Measurements from ENCODE around the gene DCDC2.

DNA sequence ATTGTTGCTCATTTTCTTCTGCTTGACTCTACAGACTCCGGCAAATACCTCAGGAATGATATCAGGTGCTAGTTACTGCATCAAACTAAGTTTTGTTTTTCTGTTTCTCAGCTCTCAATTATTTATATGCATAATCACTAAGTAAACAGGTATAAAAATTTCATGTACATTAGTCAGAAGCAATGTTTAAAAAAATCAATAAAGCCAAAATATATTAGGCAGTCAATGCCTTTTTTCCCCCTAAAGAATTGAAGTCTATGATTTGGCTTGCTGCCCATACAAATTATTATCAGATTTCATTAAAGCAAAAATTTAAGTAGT is 24.3 kb upstream of the DCDC2 start:
- TF ChIP-seq, protein P1, sequence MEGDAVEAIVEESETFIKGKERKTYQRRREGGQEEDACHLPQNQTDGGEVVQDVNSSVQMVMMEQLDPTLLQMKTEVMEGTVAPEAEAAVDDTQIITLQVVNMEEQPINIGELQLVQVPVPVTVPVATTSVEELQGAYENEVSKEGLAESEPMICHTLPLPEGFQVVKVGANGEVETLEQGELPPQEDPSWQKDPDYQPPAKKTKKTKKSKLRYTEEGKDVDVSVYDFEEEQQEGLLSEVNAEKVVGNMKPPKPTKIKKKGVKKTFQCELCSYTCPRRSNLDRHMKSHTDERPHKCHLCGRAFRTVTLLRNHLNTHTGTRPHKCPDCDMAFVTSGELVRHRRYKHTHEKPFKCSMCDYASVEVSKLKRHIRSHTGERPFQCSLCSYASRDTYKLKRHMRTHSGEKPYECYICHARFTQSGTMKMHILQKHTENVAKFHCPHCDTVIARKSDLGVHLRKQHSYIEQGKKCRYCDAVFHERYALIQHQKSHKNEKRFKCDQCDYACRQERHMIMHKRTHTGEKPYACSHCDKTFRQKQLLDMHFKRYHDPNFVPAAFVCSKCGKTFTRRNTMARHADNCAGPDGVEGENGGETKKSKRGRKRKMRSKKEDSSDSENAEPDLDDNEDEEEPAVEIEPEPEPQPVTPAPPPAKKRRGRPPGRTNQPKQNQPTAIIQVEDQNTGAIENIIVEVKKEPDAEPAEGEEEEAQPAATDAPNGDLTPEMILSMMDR (IDR thresholded peaks at IDR 0.05 in 8 of 11, conservative IDR thresholded peaks at IDR 0.05 in 3 of 11) = no peak
- TF ChIP-seq POLR2A (IDR thresholded peaks at IDR 0.05) (no peak), POLR2AphosphoS5 (IDR thresholded peaks at IDR 0.05) (no peak)
